A549 (cell line): ENCODE results near the gene SGTB.

Experiments
- CEBPB ChIP-seq, 2 experiments: fragments of >200 bp in 1 of 2; sonication (Bioruptor Twin) in 1 of 2; formaldehyde crosslinking in 1 of 2; IDR thresholded peaks; 2 replicates each; pipeline ENCODE4 v1.6.1; 2012 to 2016
- CTCF ChIP-seq: fragments of >200 bp; sonication (Bioruptor Twin); formaldehyde crosslinking; IDR thresholded peaks from 3 replicates; pipeline ENCODE4 v1.5.1; 2016
- JUNB ChIP-seq: fragments of >200 bp; sonication (Bioruptor Twin); formaldehyde crosslinking; IDR thresholded peaks from 2 replicates; pipeline ENCODE4 v1.6.1; 2016
- SMC3 ChIP-seq: fragments of >200 bp; sonication (Bioruptor Twin); formaldehyde crosslinking; IDR thresholded peaks from 3 replicates; pipeline ENCODE4 v1.6.1; 2018; ENCODE audit warnings: inconsistent platforms

DNA sequence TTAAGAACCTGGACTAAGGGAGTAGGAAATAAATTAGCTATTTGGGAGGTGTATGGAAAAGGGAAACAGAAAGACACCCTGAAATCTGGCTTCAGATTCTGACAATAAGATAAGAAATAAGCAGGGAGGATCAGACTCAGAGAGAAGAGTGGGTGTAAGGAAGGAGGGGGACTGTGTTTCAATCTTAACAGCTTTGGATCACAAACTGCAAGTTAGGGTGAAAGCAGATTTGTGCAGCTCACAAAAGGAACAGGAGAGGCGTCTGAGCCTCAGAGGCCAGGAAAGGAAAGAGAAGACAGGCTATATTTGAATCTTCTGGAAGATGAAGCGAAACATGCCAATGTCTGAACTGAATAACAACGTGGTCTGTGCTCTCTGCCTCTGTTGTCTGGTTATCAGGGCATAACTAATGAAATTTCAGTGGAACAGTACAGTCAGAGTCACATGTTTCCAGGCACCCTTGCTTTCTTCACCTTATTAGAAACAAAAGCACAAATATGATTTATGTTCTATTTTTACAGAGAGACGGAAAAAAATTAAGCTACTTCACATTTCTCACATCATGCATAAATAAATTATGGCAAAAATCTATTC lies 26.6 kb downstream of the SGTB start:
- TF ChIP-seq CEBPB (IDR thresholded peaks at IDR 0.05) (no peak), CTCF (no peak), SMC3 (no peak), JUNB (no peak)
